ENCODE data around the gene NEK2. TPM values are rescaled to one million over a fixed set of nuclear protein-coding genes. Genes with fewer than 3 reads are reported as not detected.

The NEK2 gene
- total RNA-seq, 1 experiment from 2014 or later = 50.2 TPM

- H3K4me3 ChIP-seq (replicated peaks in 1 of 2; ENCODE audit: low read depth in 1 of 2, low read length in 2 of 2) = no peak overlapping the region
- POLR2A ChIA-PET = no interaction called here
- no peaks in the 10 kb centered on the region for H3K36me3 ChIP-seq (ENCODE audit: control insufficient read depth in 1 of 2, insufficient read depth in 2 of 2, low read length in 2 of 2)
- intact Hi-C loops (cut with micrococcal nuclease) = no loop called here
- TF ChIP-seq TCF7L2 (IDR thresholded peaks at IDR 0.05; ENCODE audit: borderline replicate concordance, extremely low read depth, insufficient read depth, insufficient read length) (no peak), EGR1 (IDR thresholded peaks at IDR 0.05; ENCODE audit: low read depth) (peak; percentile 12; the same call in 1 of the 2 replicates)
- H4K20me1 ChIP-seq (ENCODE audit: insufficient read depth) = no peaks in the 10 kb centered on the region
- no peak overlapping the region for H3K27ac ChIP-seq (ENCODE audit: low read depth, low read length)
- no peaks in the 10 kb centered on the region for H3K27me3 ChIP-seq (ENCODE audit: insufficient read depth, low read length)
- H3K4me2 ChIP-seq (ENCODE audit: low read length) = no peak overlapping the region
- CTCF ChIA-PET = no interaction called here
- H3K79me2 ChIP-seq (ENCODE audit: insufficient read depth, low read length) = no peaks in the 10 kb centered on the region
- no peaks in the 10 kb centered on the region for H3K4me1 ChIP-seq (ENCODE audit: control insufficient read depth in 1 of 2, insufficient read depth in 2 of 2, low read length in 2 of 2)
- no peak overlapping the region for H3K9ac ChIP-seq (ENCODE audit: low read length)
- no peaks in the 10 kb centered on the region for H3K9me3 ChIP-seq (ENCODE audit: control insufficient read depth in 1 of 2, insufficient read depth in 1 of 2, low read depth in 1 of 2, low read length in 2 of 2)
- DNase-seq (ENCODE audit: low read depth, low spot score) (no peak), ATAC-seq (no peak)
- RAD21 ChIA-PET (ENCODE audit: low non-redundant PET in 1 of 2, low total read pairs in 2 of 2, uncharacterized antibody in 2 of 2, unreplicated experiment in 2 of 2) = no interaction called here
- BruUV-seq (replicated peaks) = no TSS peak
- no peaks in the 10 kb centered on the region for H3K9me2 ChIP-seq (ENCODE audit: insufficient read depth)
- H2AFZ ChIP-seq (ENCODE audit: low read depth, low read length, poor library complexity, severe bottlenecking) = no peak overlapping the region
Observed at GRCh38 chr1:211714154-211714553, 38.7 kb upstream of the NEK2 start.

GRCh38 chr1:211713231-211713630 lies 37.8 kb upstream of the NEK2 start:
- TF ChIP-seq JUND (IDR thresholded peaks at IDR 0.05) (no peak), TCF7L2 (IDR thresholded peaks at IDR 0.05; ENCODE audit: borderline replicate concordance, extremely low read depth, insufficient read depth, insufficient read length) (no peak), ELF1 (IDR thresholded peaks at IDR 0.05; ENCODE audit: borderline replicate concordance, low read depth) (no peak)
- no peaks in the 10 kb centered on the region for H3K9me2 ChIP-seq (ENCODE audit: insufficient read depth)
- ATAC-seq (no peak), DNase-seq (ENCODE audit: low read depth, low spot score) (no peak)
- H3K27me3 ChIP-seq (ENCODE audit: insufficient read depth, low read length) = no peaks in the 10 kb centered on the region
- no peak overlapping the region for H2AFZ ChIP-seq (ENCODE audit: low read depth, low read length, poor library complexity, severe bottlenecking)
- no peak overlapping the region for H3K9ac ChIP-seq (ENCODE audit: low read length)
- no peak overlapping the region for H3K4me3 ChIP-seq (replicated peaks in 1 of 2; ENCODE audit: low read depth in 1 of 2, low read length in 2 of 2)
- no peak overlapping the region for H3K27ac ChIP-seq (ENCODE audit: low read depth, low read length)
- CTCF ChIA-PET = no interaction called here
- no peaks in the 10 kb centered on the region for H3K9me3 ChIP-seq (ENCODE audit: control insufficient read depth in 1 of 2, insufficient read depth in 1 of 2, low read depth in 1 of 2, low read length in 2 of 2)
- no peaks in the 10 kb centered on the region for H3K79me2 ChIP-seq (ENCODE audit: insufficient read depth, low read length)
- POLR2A ChIA-PET = no interaction called here
- intact Hi-C loops (cut with micrococcal nuclease) = no loop called here
- no peak overlapping the region for H3K4me2 ChIP-seq (ENCODE audit: low read length)
- H3K4me1 ChIP-seq (ENCODE audit: control insufficient read depth in 1 of 2, insufficient read depth in 2 of 2, low read length in 2 of 2) = no peaks in the 10 kb centered on the region
- no peaks in the 10 kb centered on the region for H4K20me1 ChIP-seq (ENCODE audit: insufficient read depth)
- no peaks in the 10 kb centered on the region for H3K36me3 ChIP-seq (ENCODE audit: control insufficient read depth in 1 of 2, insufficient read depth in 2 of 2, low read length in 2 of 2)
- RAD21 ChIA-PET (ENCODE audit: low non-redundant PET in 1 of 2, low total read pairs in 2 of 2, uncharacterized antibody in 2 of 2, unreplicated experiment in 2 of 2) = no interaction called here
- no TSS peak for BruUV-seq (replicated peaks)
